ENCODE results near the gene CALHM3.

GRCh38 chr10:103491729-103492364 is 12.8 kb upstream of the CALHM3 start:
- TF ChIP-seq ELF4 (CRISPR knock-in tag; IDR thresholded peaks at IDR 0.05; ENCODE audit: low read depth) (no peak), IRF2 (CRISPR knock-in tag; IDR thresholded peaks at IDR 0.05; ENCODE audit: borderline replicate concordance, low read depth) (no peak), CTCF (IDR thresholded peaks at IDR 0.05) (no peak), ATF2 (CRISPR knock-in tag; IDR thresholded peaks at IDR 0.05; ENCODE audit: borderline replicate concordance, low read depth) (no peak), TEAD1 (CRISPR knock-in tag; IDR thresholded peaks at IDR 0.05) (no peak), USF1 (CRISPR knock-in tag; IDR thresholded peaks at IDR 0.05) (no peak), TP53 (CRISPR knock-in tag; IDR thresholded peaks at IDR 0.05) (no peak)
- TF ChIP-seq, protein P1, sequence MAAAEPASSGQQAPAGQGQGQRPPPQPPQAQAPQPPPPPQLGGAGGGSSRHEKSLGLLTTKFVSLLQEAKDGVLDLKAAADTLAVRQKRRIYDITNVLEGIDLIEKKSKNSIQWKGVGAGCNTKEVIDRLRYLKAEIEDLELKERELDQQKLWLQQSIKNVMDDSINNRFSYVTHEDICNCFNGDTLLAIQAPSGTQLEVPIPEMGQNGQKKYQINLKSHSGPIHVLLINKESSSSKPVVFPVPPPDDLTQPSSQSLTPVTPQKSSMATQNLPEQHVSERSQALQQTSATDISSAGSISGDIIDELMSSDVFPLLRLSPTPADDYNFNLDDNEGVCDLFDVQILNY (CRISPR knock-in tag; IDR thresholded peaks at IDR 0.05) = no peak

Data from WTC11 (cell line).